GM19397 (cell line): ENCODE measurements around the gene METTL8.
"Not testable (repeated sequence)": the region's sequence is repeated elsewhere in the genome, so short reads cannot be mapped to it uniquely, and the experiment has no call there.

ENCODE experiments used
- ATAC-seq: cut with Tn5 transposase; IDR thresholded peaks from one replicate; pipeline ENCODE4 v1.9.1; 2021; ENCODE audit warnings: mild to moderate bottlenecking, moderate library complexity; ENCODE audit not compliant: unreplicated experiment

The METTL8 gene

DNA sequence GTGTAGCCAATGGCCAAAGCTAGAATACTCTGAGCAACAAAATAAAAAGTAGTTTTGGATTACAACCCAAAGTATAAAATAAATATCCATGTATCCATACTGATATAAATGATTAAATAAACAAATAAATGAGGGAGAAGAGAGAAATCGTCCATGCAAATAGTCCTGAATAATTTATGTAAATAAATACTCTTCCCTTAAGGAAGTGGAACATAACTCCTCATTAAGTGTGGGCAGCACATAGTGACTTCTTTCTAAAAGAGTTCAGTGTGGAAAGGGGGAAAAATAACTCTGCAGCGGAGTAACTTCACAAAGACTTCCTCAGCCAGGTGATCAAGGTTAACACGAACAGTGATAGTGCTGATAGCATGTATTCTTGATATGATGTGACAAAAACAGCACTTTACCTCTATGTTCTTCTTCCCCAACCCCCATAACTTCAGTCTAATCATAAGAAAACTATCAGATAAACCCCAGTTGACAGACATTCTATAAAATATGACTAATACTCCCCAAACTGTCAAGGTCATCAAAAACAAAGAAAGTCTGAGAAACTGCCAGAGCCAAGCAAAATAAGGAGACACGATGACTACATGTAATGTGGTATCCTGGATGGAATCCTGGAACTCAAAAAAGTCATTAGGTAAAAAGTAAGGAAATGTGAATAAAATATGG, 30.7 kb downstream of the METTL8 start:
- ATAC-seq, result no peak

DNA sequence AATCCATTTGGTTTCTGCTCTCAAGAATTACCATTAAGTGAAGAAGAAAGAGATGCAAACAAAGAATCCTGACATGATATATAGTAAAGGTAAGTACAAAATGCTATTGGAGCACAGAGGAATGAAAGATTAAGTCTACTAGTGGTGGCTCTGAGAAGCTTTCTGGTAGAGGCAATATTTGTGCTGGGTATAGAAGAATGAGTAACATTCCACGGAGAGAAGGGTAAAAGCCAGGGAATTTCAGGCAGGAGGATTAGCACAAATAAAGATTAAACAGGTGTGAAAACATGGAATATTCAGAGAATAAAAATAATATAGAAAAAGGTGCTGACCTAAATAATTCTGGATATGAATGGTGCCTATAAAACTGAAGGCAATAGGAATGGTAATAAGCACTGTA, 31.8 kb downstream of the METTL8 start:
- ATAC-seq, result no peak

- no peak for ATAC-seq
Observed at GRCh38 chr2:171400395-171400794, 33.4 kb downstream of the METTL8 start.

GRCh38 chr2:171399292-171399691, 34.5 kb downstream of the METTL8 start:
- ATAC-seq, result no peak

DNA sequence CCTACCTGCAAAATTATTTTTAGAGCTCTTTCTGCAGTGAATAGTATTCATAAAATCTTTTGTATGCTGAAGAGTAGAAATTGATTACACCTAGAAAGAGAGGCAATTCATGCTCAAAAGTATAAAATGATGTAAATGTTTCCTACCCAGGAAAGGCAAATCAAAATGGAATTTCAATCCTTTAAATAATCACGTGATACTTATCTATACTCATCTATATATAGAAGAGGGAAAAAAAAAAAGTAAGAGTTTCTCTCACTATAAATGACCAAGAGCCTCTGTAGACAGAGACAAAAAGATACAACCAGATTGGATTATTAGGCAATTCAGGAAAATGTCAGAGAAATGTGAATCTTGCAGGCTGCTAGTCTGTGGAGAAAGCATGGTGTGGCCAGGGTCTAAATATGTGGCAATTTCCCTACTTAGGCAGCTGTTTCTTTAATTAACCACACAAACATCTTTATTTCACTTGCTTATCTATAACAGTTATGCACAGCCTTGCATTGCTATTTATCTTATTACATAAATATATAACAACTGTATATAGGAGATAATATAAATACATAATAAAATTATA, 39.5 kb downstream of the METTL8 start:
- no peak for ATAC-seq

- ATAC-seq, result no peak
Observed at GRCh38 chr2:171393487-171393886, 40.3 kb downstream of the METTL8 start.

DNA sequence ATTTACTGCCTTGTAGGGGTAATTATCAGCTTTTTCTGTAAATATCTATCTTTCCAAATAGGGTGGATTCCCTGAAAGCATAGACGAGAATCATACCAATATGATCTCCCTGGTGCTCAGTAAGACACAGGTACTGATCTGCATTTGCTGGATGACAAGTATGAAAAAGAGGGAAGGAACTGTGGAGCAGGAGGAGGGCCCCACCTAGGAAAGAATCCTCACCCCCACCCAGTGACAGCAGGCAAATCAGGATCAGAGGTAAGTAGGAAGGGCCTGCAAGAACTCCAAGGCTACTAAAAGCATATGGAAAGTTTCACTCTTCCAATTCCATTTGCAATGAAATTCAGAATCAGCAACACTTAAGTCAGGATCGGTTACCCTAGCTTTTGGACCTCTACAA, 42.3 kb downstream of the METTL8 start:
- ATAC-seq, result no peak

- no peak for ATAC-seq
Observed at GRCh38 chr2:171390941-171391516, 42.8 kb downstream of the METTL8 start.

DNA sequence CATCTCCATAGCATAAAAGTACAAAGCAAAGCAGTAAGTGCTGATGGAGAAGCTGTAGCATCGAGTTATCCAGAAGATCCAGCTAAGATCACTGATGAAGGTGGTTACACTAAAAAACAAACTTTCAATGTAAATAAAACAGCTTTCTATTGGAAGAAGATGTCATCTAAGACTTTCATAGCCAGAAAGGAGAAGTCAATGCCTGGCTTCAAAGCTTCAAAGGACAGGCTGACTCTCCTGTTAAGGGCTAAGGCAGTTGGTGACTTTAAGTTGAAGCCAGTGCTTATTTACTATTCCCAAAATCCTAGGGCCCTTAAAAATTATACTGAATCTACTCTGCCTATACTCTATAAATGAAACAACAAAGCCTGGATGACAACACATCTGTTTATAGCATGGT, 44.0 kb downstream of the METTL8 start:
- ATAC-seq, result no peak

- ATAC-seq, result no peak
Observed at GRCh38 chr2:171389325-171389724, 44.5 kb downstream of the METTL8 start.

GRCh38 chr2:171387052-171387451, 46.7 kb downstream of the METTL8 start:
- no peak for ATAC-seq

DNA sequence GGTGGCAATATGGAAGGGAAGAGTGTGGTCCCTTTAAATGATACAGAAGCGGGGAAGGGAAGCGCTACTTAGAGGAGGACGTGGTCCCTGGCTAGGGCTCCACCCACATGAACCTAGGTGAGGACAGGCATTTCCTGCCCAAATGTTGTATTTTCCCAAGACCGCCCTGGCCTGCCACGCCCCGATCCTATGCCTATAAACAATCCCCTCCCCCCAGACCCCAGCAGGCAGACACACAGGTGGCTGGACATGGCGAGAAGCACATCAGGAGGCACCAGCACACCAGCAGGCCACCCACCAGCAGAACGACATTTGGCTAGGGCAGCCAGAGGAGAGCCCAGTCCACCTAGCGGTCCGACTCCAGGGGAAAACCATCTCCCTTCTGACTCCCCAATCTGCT, 47.2 kb downstream of the METTL8 start:
- no peak for ATAC-seq

- ATAC-seq, result no peak
Observed at GRCh38 chr2:171383134-171383533, 50.7 kb downstream of the METTL8 start.

GRCh38 chr2:171382175-171382574, 51.6 kb downstream of the METTL8 start:
- not testable (repeated sequence) for ATAC-seq

GRCh38 chr2:171377852-171378251, 55.9 kb downstream of the METTL8 start:
- ATAC-seq, result not testable (repeated sequence)

- no peak for ATAC-seq
Observed at GRCh38 chr2:171367692-171368091, 66.1 kb downstream of the METTL8 start.

DNA sequence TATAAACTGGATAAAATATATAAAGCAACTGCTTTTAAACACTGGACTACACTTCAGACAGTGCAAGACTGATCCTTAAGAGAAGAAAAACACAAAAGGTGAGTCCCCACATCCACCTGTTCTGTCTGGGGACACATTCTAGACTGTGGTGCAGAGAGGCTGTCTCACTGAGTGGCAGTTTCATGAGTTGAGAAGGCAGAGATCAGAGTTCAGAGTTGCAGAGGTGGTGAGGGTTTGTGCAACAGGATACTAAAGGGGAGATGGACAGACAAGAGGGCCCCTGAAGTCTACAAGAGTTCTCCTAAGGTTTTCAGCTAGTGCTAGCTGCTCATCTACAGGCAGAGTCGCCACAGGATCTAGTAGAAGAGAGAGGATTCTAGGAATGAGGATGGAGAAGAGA, 68.0 kb downstream of the METTL8 start:
- no peak for ATAC-seq

DNA sequence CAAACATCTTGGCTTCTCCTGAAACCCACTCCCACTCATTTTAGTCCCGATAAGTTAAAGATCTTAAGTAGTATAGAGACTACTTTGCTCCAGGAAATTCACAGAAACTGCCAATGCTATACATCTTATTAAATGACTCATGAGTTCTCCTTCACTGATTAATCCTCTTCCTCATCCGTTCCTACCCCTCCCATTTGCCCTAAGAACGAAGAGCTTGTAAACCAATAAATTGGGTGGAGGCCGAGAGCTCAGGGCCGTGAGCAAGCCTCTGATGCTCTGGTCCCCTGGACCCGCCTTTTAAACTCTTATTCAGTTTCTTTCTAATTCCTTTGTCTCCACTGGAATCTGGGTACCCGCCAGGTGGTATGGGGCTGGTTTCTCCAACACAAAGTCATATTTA, 68.6 kb downstream of the METTL8 start:
- ATAC-seq, result no peak

GRCh38 chr2:171362396-171362795, 71.4 kb downstream of the METTL8 start:
- ATAC-seq, result no peak

- no peak for ATAC-seq
Observed at GRCh38 chr2:171360905-171361304, 72.9 kb downstream of the METTL8 start.

DNA sequence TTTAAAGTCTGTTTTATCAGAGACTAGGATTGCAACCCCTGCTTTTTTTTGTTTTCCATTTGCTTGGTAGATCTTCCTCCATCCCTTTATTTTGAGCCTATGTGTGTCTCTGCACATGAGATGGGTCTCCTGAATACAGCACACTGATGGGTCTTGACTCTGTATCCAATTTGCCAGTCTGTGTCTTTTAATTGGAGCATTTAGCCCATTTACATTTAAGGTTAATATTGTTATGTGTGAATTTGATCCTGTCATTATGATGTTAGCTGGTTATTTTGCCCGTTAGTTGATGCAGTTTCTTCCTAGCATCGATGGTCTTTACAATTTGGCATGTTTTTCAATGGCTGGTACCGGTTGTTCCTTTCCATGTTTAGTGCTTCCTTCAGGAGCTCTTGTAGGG, 80.0 kb downstream of the METTL8 start:
- ATAC-seq, result not testable (repeated sequence)

GRCh38 chr2:171348056-171348455, 85.7 kb downstream of the METTL8 start:
- ATAC-seq, result no peak
